ENCODE data around the gene XKRX.

DNA sequence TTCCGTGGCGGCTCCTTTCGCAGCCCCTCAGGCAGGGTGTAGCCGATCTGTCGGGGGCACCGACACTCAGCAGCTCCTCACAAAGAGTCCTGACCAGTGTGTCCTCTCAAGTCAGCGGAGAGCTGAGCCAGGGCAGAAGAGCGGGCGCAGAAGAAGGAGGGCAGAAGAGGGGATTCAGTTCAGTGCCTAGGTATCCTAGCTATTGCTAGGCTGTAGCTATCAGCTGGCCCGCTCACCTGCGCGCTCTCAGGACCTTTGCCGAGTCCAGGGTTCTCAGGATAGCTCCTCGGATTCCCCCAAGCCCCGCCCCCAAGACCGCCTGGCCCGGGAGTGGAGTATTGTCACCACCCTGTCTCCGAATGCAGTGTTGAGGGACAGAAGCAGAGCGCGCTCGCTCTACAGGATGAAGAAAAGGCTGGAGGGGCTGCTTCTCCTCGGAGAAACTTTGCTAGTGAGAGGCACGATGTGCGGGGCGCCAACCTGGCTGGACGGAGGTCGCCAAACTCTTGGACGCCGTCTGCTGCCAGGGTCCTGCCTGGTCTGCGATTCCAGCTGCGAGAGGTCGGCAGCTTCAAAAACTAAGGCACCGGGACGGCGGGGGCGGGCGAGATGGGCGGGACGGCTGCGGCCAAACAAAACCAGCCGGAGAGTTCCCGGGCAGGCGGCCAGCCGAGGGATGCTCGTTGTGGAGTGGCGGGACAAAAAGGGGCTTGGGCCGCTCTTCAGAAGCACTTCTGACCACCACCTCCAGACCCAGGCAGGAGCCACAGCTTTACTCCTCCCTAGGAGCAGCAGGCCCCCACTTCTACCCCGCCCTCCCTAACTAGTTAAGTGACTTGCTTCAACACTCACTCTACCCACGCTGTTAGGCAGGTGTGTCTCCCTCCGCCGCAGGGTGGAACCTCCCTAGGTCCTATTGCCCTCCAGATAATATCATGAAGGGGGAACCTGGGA, at the start of gene XKRX:
- TF ChIP-seq POLR2AphosphoS5 (IDR thresholded peaks at IDR 0.05; ENCODE audit: low read depth, low read length), result no peak
- TF ChIP-seq POLR2A (IDR thresholded peaks at IDR 0.05; ENCODE audit: low read depth, low read length), result no peak

Data from GM12892 (cell line).